ENCODE results near the gene ERCC8. TPM values are rescaled to one million over a fixed set of nuclear protein-coding genes. Genes with fewer than 3 reads are reported as not detected.

Gene ERCC8
- total RNA-seq, 2 donors from 2014 or later = 6.6 to 6.8 TPM

Other genes starting within 250 kb of the ERCC8 start
- 1 to 10 TPM in 1 of 2 donors, under 1 TPM in 1; 0.77 to 1.4 TPM for gene DEPDC1B, start 244.9 kb downstream of the ERCC8 start, total RNA-seq
- gene ELOVL7, start 100.8 kb downstream of the ERCC8 start, total RNA-seq = 10 to 100 TPM in 1 of 2 donors, 1 to 10 TPM in 1; 2.0 to 40.1 TPM
- gene NDUFAF2, start 135 bp upstream of the ERCC8 start, total RNA-seq = 10 to 100 TPM; 10.5 to 14.5 TPM
- 10 to 100 TPM; 13.7 to 20.4 TPM for gene SMIM15, start 217.4 kb upstream of the ERCC8 start, total RNA-seq